ENCODE results near the gene RCCD1. TPM values are rescaled to one million over a fixed set of nuclear protein-coding genes. Genes with fewer than 3 reads are reported as not detected.

RCCD1 gene
- total and polyA plus RNA-seq, 2 donors (not counting 3 experiments of a cell fraction or from before 2014, with no cell fraction given) = 8.8 to 15.3 TPM

DNA sequence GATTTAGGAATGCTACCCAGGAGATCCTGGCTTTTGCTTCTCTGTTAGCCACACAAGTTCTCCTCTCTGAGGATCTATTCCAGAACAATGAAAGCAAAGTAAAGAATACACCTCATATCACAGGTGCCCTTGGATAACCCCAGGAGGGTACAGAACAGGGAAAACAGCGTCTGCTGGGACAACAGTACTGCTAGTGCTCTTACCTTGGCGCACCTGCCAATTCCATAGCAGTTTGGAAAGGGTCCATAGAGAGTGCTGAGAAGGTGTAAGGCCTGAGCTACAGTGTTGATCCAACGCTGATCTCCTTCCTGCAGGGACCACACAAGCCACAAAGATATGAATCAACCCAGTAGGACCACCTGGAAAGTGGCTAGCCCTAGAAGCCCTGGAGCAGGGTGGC lies 52.6 kb downstream of the RCCD1 start:
- H3K4me3 ChIP-seq (replicated peaks in 1 of 3; ENCODE audit: insufficient read depth in 1 of 3, low read depth in 1 of 3, low read length in 3 of 3) = no peak overlapping the region
- DNase-seq (ENCODE audit: low read depth, low spot score) = no peak
- H3K9ac ChIP-seq (replicated peaks; ENCODE audit: extremely low read depth, insufficient read depth, low read length) = no peak overlapping the region
- peaks cover 11 to 32% of the 10 kb centered on the region in 2 experiments for H3K36me3 ChIP-seq (ENCODE audit: control insufficient read depth in 2 of 2, extremely low read depth in 1 of 2, insufficient read depth in 2 of 2, low read length in 2 of 2)
- no TSS peak for BruUV-seq (replicated peaks)
- no peak overlapping the region for H3K4me2 ChIP-seq (ENCODE audit: insufficient read depth, low read length)
- no peaks in the 10 kb centered on the region for H3K9me3 ChIP-seq (replicated peaks; ENCODE audit: control insufficient read depth, insufficient read depth, low read length)
- H4K20me1 ChIP-seq (replicated peaks; ENCODE audit: control insufficient read depth, extremely low read depth, insufficient read depth, low read length) = no peaks in the 10 kb centered on the region
- no peaks in the 10 kb centered on the region for H3K27me3 ChIP-seq (ENCODE audit: control insufficient read depth in 2 of 2, insufficient read depth in 2 of 2, low read length in 2 of 2)
- ChIA-PET POLR2A (no interaction called here), CTCF (interaction anchor here (1.9 kb wide), 1 partner anchor 51 kb away, joined by 5 read pairs; no protein-coding TSS in a partner anchor)
- no peaks in the 10 kb centered on the region for H3K4me1 ChIP-seq (ENCODE audit: control insufficient read depth, extremely low read depth, insufficient read depth, low read length)
- FAIRE-seq = no peak
- no peak for TF ChIP-seq EZH2 (IDR thresholded peaks at IDR 0.05; ENCODE audit: borderline replicate concordance, low read depth, low read length, severe bottlenecking)
- TF ChIP-seq MYC (IDR thresholded peaks at IDR 0.05; ENCODE audit: low read depth, low read length) = no peak
- TF ChIP-seq FOS (IDR thresholded peaks at IDR 0.05; ENCODE audit: borderline replicate concordance, insufficient read depth, low read length) = no peak
- TF ChIP-seq CTCF (IDR thresholded peaks at IDR 0.05; ENCODE audit: extremely low read depth in 1 of 2, insufficient read depth in 1 of 2, low read depth in 1 of 2, low read length in 2 of 2) = no peak
- no peak for TF ChIP-seq POLR2AphosphoS5 (IDR thresholded peaks at IDR 0.05; ENCODE audit: insufficient read depth, low read depth, low read length)
- no peak for TF ChIP-seq GATA2 (IDR thresholded peaks at IDR 0.05; ENCODE audit: insufficient read depth, insufficient read length, low read depth, low read length)
- no peak for TF ChIP-seq MAX (IDR thresholded peaks at IDR 0.05; ENCODE audit: insufficient read depth, insufficient read length)
- no peak for TF ChIP-seq POLR2A (IDR thresholded peaks at IDR 0.05; ENCODE audit: low read depth, low read length)
- no peak for TF ChIP-seq JUN (IDR thresholded peaks at IDR 0.05; ENCODE audit: borderline replicate concordance, insufficient read depth, insufficient read length, low read depth)
- H3K27ac ChIP-seq (ENCODE audit: insufficient read depth, low read depth, low read length) = no peak overlapping the region
- H2AFZ ChIP-seq (ENCODE audit: low read depth, low read length) = no peak overlapping the region
- no peaks in the 10 kb centered on the region for H3K9me1 ChIP-seq (replicated peaks; ENCODE audit: control insufficient read depth, extremely low read depth, insufficient read depth, low read length)
- dilution Hi-C loops (cut with MboI; ENCODE audit: extremely low pct_ligation_motif_present, low sequenced_read_pairs) (no loop called here), intact Hi-C loops (cut with micrococcal nuclease) (no loop called here)
- no peaks in the 10 kb centered on the region for H3K79me2 ChIP-seq (ENCODE audit: control insufficient read depth, insufficient read depth, low read length)

Small RNA genes lying within 50 kb of the gene (small RNA-seq; reads per million reads assigned to genes)
- not detected for gene RF00019 (ENCODE audit: insufficient read depth, insufficient read length, low read depth, low replicate concordance)

Other genes with a start within 250 kb of the RCCD1 start
- gene BLM, start 237.5 kb upstream of the RCCD1 start, total RNA-seq = 17.3 and 18.6 TPM in 2 replicates
- gene BLM, start 237.5 kb upstream of the RCCD1 start, polyA plus RNA-seq = 3.2 and 3.8 TPM in 2 replicates
- gene FURIN, start 86.3 kb upstream of the RCCD1 start, total RNA-seq = 131 and 145 TPM in 2 replicates
- 77.4 and 96.9 TPM in 2 replicates for gene FURIN, start 86.3 kb upstream of the RCCD1 start, polyA plus RNA-seq
- gene FES, start 70.4 kb upstream of the RCCD1 start, total RNA-seq = 51.0 and 58.1 TPM in 2 replicates
- gene FES, start 70.4 kb upstream of the RCCD1 start, polyA plus RNA-seq = 41.5 and 55.7 TPM in 2 replicates
- gene MAN2A2, start 51.6 kb upstream of the RCCD1 start, total RNA-seq = 52.1 and 60.9 TPM in 2 replicates
- gene MAN2A2, start 51.6 kb upstream of the RCCD1 start, polyA plus RNA-seq = 77.7 and 106 TPM in 2 replicates
- gene HDDC3, start 22.3 kb upstream of the RCCD1 start, total RNA-seq = 12.3 and 16.0 TPM in 2 replicates
- gene HDDC3, start 22.3 kb upstream of the RCCD1 start, polyA plus RNA-seq = 20.2 and 21.8 TPM in 2 replicates
- gene UNC45A, start 19.6 kb upstream of the RCCD1 start, total RNA-seq = 106 and 108 TPM in 2 replicates
- 103 and 111 TPM in 2 replicates for gene UNC45A, start 19.6 kb upstream of the RCCD1 start, polyA plus RNA-seq
- 171 and 185 TPM in 2 replicates for gene PRC1, start 39.7 kb downstream of the RCCD1 start, total RNA-seq
- gene PRC1, start 39.7 kb downstream of the RCCD1 start, polyA plus RNA-seq = 270 and 280 TPM in 2 replicates
- 14.2 and 14.7 TPM in 2 replicates for gene VPS33B, start 67.7 kb downstream of the RCCD1 start, total RNA-seq
- 10.4 and 11.8 TPM in 2 replicates for gene VPS33B, start 67.7 kb downstream of the RCCD1 start, polyA plus RNA-seq
- not detected in 2 replicates for gene SV2B, start 145.4 kb downstream of the RCCD1 start, total RNA-seq
- not detected in 2 replicates for gene SV2B, start 145.4 kb downstream of the RCCD1 start, polyA plus RNA-seq